MM.1S (cell line): Measurements from ENCODE around the gene SF3A2.

ENCODE experiments used
- CTCF ChIP-seq: fragments of 300-600 bp; sonication (generic); IDR thresholded peaks from 2 replicates; pipeline ENCODE4 v1.5.1; 2016; ENCODE audit warnings: antibody characterized with exemption, low read length, mixed read lengths
- EZH2 ChIP-seq: fragments of 300-600 bp; sonication (generic); optimal IDR thresholded peaks from 2 replicates; pipeline ENCODE3; 2017; ENCODE audit warnings: low read depth, mild to moderate bottlenecking, antibody characterized with exemption, low read length, mixed read lengths

GRCh38 chr19:2242816-2243215 lies 6.2 kb downstream of the SF3A2 start:
- TF ChIP-seq CTCF (no peak), EZH2 (no peak)
